Activated T-cell treated with anti-CD3 and anti-CD28 coated beads, Interleukin-2, amount 50 U/mL, for 1 hour (primary cell): Measurements from ENCODE around the gene RAB40C.

Source experiments
- DNase-seq: peaks from one replicate; pipeline ENCODE4 v3.0.0-alpha.2; 2020

Gene RAB40C

DNA sequence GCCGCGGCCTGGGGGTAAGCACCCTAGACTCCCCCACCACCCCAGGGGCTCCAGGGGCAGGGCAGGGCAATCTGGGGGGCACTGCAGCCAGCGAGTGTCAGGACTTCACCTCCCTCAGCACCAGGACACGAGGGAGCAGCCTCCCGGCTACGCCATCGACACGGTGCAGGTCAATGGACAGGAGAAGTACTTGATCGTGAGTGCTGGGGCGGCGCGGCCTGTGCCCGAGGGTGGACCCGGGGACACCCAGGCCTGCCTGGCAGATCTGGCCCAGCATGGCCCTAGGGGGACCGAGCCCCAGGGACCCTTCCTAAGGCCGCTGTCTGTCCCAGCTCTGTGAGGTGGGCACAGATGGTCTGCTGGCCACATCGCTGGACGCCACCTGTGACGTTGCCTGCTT is 82.5 kb downstream of the RAB40C start:
- no peak for DNase-seq

GRCh38 chr16:672851-673250 is 83.0 kb downstream of the RAB40C start:
- no peak for DNase-seq

DNA sequence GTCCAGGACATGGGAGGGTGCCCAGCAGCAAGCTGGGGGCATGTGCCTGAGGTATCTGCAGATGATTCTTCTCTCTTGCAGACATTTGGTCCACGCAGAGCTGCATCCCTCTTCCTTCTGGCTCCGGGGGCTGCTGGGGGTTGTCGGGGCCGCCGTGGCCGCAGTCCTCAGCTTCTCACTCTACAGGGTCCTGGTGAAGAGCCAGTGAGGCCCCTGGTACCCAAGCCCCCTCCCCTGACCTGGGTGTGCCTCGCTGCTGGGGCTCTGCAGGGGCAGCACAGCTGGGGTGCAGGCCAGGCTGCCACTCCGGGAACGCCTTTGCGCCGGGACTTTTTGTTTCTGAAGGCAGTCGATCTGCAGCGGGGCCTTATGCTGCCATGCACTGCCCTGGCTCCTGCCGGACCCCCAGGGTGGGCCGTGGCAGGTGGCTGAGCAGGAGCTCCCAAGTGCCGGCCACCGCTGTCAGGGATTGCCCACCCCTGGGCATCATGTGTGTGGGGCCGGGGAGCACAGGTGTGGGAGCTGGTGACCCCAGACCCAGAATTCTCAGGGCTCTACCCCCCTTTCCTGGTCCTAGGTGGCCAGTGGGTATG is 83.6 kb downstream of the RAB40C start:
- no peak for DNase-seq

DNA sequence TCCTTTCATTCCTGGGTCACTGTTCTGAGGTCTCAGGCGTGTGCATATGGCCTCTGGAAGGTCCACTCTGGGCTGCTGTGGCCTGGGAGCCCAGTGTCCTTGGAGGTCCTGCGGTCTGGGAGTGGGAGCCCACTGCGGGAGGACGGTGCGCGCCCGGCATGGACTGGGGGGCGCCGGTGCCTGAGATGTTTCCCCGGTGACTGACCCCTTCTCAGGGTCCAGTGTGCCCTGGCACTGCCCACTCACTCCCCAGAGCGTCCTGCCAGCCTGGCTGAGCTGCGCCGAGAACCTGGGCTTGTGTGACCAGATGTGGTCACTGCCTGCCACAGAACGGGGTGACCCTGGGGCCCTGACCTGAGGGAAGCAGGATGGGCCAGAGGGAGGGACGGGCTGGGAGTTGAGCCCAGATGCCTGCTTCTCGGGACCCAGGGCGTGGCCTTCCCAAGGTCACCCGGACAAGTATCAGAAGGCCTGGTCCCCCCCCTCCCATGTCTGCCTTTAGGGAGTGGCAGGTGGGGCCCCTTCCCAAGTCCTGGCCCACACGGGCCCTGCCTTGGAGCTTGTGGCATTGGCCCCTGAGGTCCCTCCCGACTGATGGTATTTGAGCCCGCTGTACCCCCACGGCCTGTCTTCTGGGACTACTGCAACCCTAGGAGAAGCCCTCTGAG is 84.5 kb downstream of the RAB40C start:
- no peak for DNase-seq

- no peak for DNase-seq
These were observed 85.4 kb downstream of the RAB40C start, which contains the start of gene RHBDL1 for GRCh38 chr16:674968-675883. RHBDL1 (plus strand) TSS chr16:675671; CDS start chr16:675791, 120 bp downstream.

DNA sequence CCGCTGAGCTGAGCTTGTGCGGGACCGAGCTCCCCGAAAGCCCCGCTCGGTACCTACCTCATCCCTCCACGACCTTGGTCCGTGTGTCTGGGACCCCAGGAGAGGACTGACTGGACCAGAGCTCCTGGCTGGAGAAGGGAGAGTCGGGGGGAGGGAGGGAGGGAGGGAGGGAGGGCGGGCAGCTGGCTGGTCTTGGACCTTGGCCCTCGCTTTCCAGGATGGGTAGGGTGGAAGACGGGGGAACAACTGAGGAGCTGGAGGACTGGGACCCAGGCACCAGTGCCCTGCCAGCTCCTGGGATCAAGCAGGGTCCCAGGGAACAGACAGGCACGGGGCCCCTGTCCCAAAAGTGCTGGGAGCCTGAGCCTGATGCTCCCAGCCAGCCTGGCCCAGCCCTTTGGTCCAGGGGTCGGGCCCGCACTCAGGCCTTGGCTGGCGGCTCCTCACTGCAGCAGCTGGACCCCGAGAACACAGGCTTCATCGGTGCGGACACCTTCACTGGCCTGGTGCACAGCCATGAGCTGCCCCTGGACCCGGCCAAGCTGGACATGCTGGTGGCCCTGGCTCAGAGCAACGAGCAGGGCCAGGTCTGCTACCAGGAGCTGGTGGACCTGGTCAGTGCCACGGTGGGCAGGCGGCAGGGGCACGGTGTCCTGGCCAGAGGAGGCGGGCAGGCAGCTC is 86.2 kb downstream of the RAB40C start:
- no peak for DNase-seq

DNA sequence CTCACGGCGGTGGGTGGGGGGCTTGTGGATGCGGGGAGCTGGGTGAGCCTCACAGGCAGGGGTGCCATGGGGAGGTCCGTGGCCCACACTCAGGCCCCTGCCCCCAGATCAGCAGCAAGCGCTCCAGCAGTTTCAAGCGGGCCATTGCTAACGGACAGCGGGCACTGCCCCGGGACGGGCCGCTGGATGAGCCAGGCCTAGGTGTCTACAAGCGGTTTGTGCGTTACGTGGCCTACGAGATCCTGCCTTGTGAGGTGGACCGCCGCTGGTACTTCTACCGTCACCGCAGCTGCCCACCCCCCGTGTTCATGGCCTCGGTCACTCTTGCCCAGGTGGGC is 86.7 kb downstream of the RAB40C start:
- DNase-seq = no peak

DNA sequence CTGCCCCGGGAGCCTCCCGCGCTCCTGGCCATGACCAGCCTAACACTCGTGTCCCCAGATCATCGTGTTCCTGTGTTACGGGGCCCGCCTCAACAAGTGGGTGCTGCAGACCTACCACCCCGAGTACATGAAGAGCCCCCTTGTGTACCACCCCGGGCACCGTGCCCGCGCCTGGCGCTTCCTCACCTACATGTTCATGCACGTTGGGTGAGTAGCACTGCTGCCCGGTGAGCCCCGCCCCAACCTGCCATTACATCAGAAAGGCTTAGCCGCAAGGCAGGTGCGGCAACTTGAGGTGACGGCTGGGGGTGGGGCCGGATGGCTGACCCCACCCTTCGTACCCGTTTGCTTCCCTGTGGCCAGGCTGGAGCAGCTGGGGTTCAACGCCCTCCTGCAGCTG is 87.0 kb downstream of the RAB40C start:
- peak; percentile 50 for DNase-seq

- no peak for DNase-seq
These were observed 87.7 kb downstream of the RAB40C start for GRCh38 chr16:677316-678190.

DNA sequence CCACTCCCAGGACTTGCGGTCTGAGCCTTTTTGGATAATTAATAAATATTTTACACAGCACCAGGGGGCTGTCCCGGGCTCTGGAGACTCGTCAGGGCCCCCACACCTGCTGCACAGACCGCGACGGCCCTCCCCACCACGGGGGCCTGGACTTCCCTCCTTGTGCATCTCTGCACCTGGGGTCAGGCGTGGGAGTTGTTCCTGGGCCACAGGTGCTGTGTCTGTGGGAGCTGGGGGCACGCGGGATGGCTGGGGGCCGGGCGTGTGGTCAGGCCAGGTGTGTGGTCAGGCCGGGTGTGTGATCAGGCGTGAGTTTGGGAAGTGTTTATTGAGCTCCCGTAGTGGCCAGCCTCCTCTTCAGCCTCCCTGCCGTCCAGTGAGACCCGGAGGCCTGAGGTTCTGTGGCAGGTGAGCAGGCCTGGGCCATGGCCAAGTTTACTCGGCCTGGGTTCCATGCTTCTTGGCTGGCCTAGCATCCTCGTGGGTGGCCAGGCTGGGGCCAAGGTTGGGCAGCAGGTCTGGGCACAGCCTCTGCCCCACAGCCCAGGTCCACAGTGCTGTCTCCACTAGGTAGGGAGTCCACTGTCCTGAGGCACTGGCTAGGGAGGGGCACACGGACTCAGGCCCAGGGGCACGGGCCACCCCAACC is 88.5 kb downstream of the RAB40C start:
- DNase-seq = no peak
